OCI-LY3 (cell line): ENCODE results near the gene XPNPEP2.

ENCODE experiments used
- H2AFZ ChIP-seq: fragments of 200-600, 300-600 bp; shearing (Covaris generic); 2 replicates; pipeline ENCODE4 v1.6.0; 2014; ENCODE audit warnings: antibody characterized with exemption, low read depth, low read length
- H3K27ac ChIP-seq: fragments of 200-600, 300-600 bp; sonication (generic); 2 replicates; pipeline ENCODE4 v1.5.1; 2014; ENCODE audit warnings: mild to moderate bottlenecking, low read length, moderate library complexity, mixed read lengths
- H3K27me3 ChIP-seq: fragments of 200-600, 300-600 bp; sonication (generic); 2 replicates; pipeline ENCODE4 v1.6.1; 2014; ENCODE audit warnings: low read depth, low read length, mixed read lengths
- H3K36me3 ChIP-seq: fragments of 200-600, 300-600 bp; sonication (generic); replicated peaks from 2 replicates; pipeline ENCODE3; 2014; ENCODE audit warnings: low read depth, low read length, mixed read lengths
- H3K4me1 ChIP-seq: fragments of 300-600, 200-600 bp; sonication (generic); 2 replicates; pipeline ENCODE4 v1.6.1; 2014; ENCODE audit warnings: low read length, mixed read lengths
- H3K4me2 ChIP-seq: fragments of 200-600, 300-600 bp; sonication (generic); 2 replicates; pipeline ENCODE4 v1.6.1; 2014; ENCODE audit warnings: low read length, mixed read lengths
- H3K4me3 ChIP-seq: fragments of 300-600, 200-600 bp; sonication (generic); 2 replicates; pipeline ENCODE4 v1.5.1; 2014; ENCODE audit warnings: antibody characterized with exemption, mild to moderate bottlenecking, low read length, moderate library complexity
- H3K79me2 ChIP-seq: fragments of 300-600, 200-600 bp; shearing (Covaris generic); 2 replicates; pipeline ENCODE4 v1.6.1; 2014; ENCODE audit warnings: mild to moderate bottlenecking, low read length, mixed read lengths
- H3K9ac ChIP-seq: fragments of 300-600, 200-600 bp; shearing (Covaris generic); 2 replicates; pipeline ENCODE4 v1.6.0; 2014; ENCODE audit warnings: mild to moderate bottlenecking, low read length, moderate library complexity
- H3K9me3 ChIP-seq: fragments of 200-600, 300-600 bp; shearing (Covaris generic); 2 replicates; pipeline ENCODE4 v1.6.1; 2014; ENCODE audit warnings: low read length, mixed read lengths; ENCODE audit not compliant: insufficient read depth
- H4K20me1 ChIP-seq: fragments of 200-600, 300-600 bp; sonication (generic); 2 replicates; pipeline ENCODE4 v1.6.1; 2016; ENCODE audit warnings: low read length, mixed read lengths; ENCODE audit not compliant: insufficient read depth
- EZH2phosphoT487 ChIP-seq: fragments of 200-600 bp; shearing (Covaris generic); IDR thresholded peaks from 2 replicates; pipeline ENCODE4 v1.6.1; 2018; ENCODE audit warnings: antibody characterized with exemption, mixed run types, low read depth
- TF ChIP-seq, protein P1 (sequence below): fragments of 200-600, 300-600 bp; sonication (generic); IDR thresholded peaks from 2 replicates; pipeline ENCODE4 v1.5.1; 2014; ENCODE audit warnings: antibody characterized with exemption, low read length, low read depth

The XPNPEP2 gene

DNA sequence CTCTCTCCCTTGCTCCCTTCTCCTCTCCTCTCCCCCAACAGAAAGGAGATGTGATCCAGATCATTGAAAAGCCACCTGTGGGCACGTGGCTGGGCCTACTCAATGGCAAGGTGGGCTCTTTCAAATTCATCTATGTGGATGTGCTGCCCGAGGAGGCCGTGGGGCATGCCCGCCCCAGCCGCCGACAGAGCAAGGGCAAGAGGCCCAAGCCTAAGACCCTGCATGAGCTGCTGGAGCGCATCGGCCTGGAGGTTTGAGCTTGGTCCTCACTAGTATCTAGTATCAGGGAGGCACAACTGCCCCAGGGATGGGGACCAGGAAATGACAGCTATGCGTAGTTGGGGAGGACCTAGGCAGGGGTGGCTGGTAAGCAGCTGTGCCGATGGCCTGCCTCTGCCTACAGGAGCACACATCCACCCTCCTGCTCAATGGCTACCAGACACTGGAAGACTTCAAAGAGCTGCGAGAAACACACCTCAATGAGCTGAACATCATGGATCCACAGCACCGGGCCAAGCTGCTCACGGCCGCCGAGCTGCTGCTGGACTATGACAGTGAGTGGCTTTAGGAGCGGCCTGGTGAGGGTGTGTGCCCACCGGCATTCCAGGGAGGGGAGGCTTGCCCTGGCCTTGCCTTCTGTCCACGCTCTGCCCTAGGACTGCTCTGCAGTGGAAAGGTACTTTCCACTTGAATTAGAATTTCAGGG is 54.0 kb downstream of the XPNPEP2 start:
- no peaks in the 10 kb centered on the region for H3K27me3 ChIP-seq
- no peak overlapping the region for H3K4me2 ChIP-seq
- peaks cover 7% of the 10 kb centered on the region; the same call in 1 of the 2 replicates for H3K79me2 ChIP-seq

DNA sequence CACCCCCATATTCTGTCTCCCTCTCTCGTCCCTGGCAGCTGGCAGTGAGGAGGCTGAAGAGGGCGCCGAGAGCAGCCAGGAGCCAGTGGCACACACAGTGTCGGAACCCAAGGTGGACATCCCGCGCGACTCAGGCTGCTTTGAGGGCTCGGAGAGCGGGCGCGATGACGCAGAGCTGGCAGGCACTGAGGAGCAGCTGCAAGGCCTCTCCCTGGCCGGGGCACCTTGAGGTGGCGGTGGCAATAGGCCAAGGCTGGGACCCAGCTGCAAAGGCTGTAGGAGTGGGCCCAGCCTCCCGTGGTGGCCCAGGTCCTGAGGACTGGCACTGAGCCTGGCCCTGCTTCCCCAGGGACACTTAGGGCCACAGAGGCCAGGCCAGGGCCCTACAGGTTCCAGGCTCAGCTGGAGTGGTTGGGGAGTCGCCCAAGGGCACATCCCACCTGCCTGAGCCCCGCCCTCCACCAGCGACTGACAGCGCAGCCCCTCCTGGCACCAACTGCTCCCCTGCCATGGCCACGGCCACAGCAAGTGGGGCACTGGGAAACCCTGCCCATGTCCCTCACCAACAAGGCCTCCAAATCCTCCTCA is 54.9 kb downstream of the XPNPEP2 start:
- Histone ChIP-seq H3K4me1 (peaks cover 5% of the 10 kb centered on the region; the same call in 1 of the 2 replicates), H2AFZ (no peak overlapping the region), H3K9me3 (no peaks in the 10 kb centered on the region), H3K79me2 (no peaks in the 10 kb centered on the region), H3K4me3 (no peak overlapping the region), H3K36me3 (peaks cover 67% of the 10 kb centered on the region), H3K9ac (no peak overlapping the region), H4K20me1 (0 out of 2 replicates have a peak, but pooled peaks cover 4% of the 10 kb centered on the region), H3K27me3 (no peaks in the 10 kb centered on the region), H3K4me2 (no peak overlapping the region), H3K27ac (no peak overlapping the region)
- TF ChIP-seq, protein P1, sequence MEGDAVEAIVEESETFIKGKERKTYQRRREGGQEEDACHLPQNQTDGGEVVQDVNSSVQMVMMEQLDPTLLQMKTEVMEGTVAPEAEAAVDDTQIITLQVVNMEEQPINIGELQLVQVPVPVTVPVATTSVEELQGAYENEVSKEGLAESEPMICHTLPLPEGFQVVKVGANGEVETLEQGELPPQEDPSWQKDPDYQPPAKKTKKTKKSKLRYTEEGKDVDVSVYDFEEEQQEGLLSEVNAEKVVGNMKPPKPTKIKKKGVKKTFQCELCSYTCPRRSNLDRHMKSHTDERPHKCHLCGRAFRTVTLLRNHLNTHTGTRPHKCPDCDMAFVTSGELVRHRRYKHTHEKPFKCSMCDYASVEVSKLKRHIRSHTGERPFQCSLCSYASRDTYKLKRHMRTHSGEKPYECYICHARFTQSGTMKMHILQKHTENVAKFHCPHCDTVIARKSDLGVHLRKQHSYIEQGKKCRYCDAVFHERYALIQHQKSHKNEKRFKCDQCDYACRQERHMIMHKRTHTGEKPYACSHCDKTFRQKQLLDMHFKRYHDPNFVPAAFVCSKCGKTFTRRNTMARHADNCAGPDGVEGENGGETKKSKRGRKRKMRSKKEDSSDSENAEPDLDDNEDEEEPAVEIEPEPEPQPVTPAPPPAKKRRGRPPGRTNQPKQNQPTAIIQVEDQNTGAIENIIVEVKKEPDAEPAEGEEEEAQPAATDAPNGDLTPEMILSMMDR: no peak
- no peak for TF ChIP-seq EZH2phosphoT487

More for the DNA sequence above, 54.0 kb downstream of the XPNPEP2 start:
- Histone ChIP-seq H3K27ac (no peak overlapping the region), H3K9me3 (no peaks in the 10 kb centered on the region), H3K36me3 (peaks cover 65% of the 10 kb centered on the region), H3K4me1 (peaks cover 5% of the 10 kb centered on the region; the same call in 1 of the 2 replicates), H3K4me3 (no peak overlapping the region), H4K20me1 (peaks cover 11% of the 10 kb centered on the region), H3K9ac (no peak overlapping the region), H2AFZ (no peak overlapping the region)
- TF ChIP-seq, protein P1: no peak
- no peak for TF ChIP-seq EZH2phosphoT487

GRCh38 chrX:129795584-129795983 is 56.8 kb downstream of the XPNPEP2 start:
- Histone ChIP-seq H3K9me3 (no peaks in the 10 kb centered on the region), H3K27me3 (no peaks in the 10 kb centered on the region), H3K4me2 (no peak overlapping the region), H3K79me2 (no peaks in the 10 kb centered on the region), H2AFZ (no peak overlapping the region), H3K9ac (no peak overlapping the region), H4K20me1 (0 out of 2 replicates have a peak, but pooled peaks cover under 1% of the 10 kb centered on the region), H3K27ac (no peak overlapping the region), H3K36me3 (peaks cover 65% of the 10 kb centered on the region), H3K4me3 (no peak overlapping the region), H3K4me1 (no peaks in the 10 kb centered on the region)
- no peak for TF ChIP-seq EZH2phosphoT487
- TF ChIP-seq, protein P1: no peak

- H3K27me3 ChIP-seq: no peaks in the 10 kb centered on the region
- H3K4me1 ChIP-seq: no peaks in the 10 kb centered on the region
- no peaks in the 10 kb centered on the region for H3K9me3 ChIP-seq
- H2AFZ ChIP-seq: no peak overlapping the region
- TF ChIP-seq, protein P1: no peak
- TF ChIP-seq EZH2phosphoT487: no peak
- no peak overlapping the region for H3K4me2 ChIP-seq
- H3K27ac ChIP-seq: no peak overlapping the region
- no peak overlapping the region for H3K4me3 ChIP-seq
- H3K79me2 ChIP-seq: no peaks in the 10 kb centered on the region
- H4K20me1 ChIP-seq: no peaks in the 10 kb centered on the region
- H3K36me3 ChIP-seq: peaks cover 50% of the 10 kb centered on the region
- no peak overlapping the region for H3K9ac ChIP-seq
These were observed 58.6 kb downstream of the XPNPEP2 start for GRCh38 chrX:129797251-129797906.
